WI38 (cell line): Measurements from ENCODE around the gene CPE.

Experiments
- H3K4me3 ChIP-seq: 2 replicates; pipeline ENCODE4 v1.5.1; 2011; ENCODE audit warnings: low read depth, mild to moderate bottlenecking, control low read depth, low read length
- CTCF ChIP-seq: IDR thresholded peaks from 2 replicates; pipeline ENCODE4 v1.5.1; 2012; ENCODE audit warnings: low read depth, mild to moderate bottlenecking, control low read depth, low read length

Gene CPE

GRCh38 chr4:165425629-165426028, 46.8 kb downstream of the CPE start:
- no peak for TF ChIP-seq CTCF

GRCh38 chr4:165426331-165426730, 47.5 kb downstream of the CPE start:
- TF ChIP-seq CTCF, result no peak

More at GRCh38 chr4:165425629-165426028, 46.8 kb downstream of the CPE start:
- no peak overlapping the region for H3K4me3 ChIP-seq

GRCh38 chr4:165426823-165427222, 48.0 kb downstream of the CPE start:
- H3K4me3 ChIP-seq, result no peak overlapping the region
- no peak for TF ChIP-seq CTCF

More at GRCh38 chr4:165426331-165426730, 47.5 kb downstream of the CPE start:
- H3K4me3 ChIP-seq, result no peak overlapping the region

- TF ChIP-seq CTCF, result no peak
- no peak overlapping the region for H3K4me3 ChIP-seq
Observed at GRCh38 chr4:165428957-165429356, 50.1 kb downstream of the CPE start.

- H3K4me3 ChIP-seq, result no peak overlapping the region
- no peak for TF ChIP-seq CTCF
Observed at GRCh38 chr4:165433529-165433928, 54.7 kb downstream of the CPE start.

- no peak overlapping the region for H3K4me3 ChIP-seq
- no peak for TF ChIP-seq CTCF
Observed at GRCh38 chr4:165437691-165438090, 58.9 kb downstream of the CPE start.

- H3K4me3 ChIP-seq, result no peak overlapping the region
- TF ChIP-seq CTCF, result no peak
Observed at GRCh38 chr4:165439344-165439743, 60.5 kb downstream of the CPE start.
